Stimulated activated naive CD8-positive, alpha-beta T cell treated with anti-CD3 and anti-CD28 coated beads, Interleukin-15, Interleukin-2, amounts not matched to agents 100 ng/mL and 50 ng/mL, for 24 hours (primary cell): Measurements from ENCODE around the gene BAZ1A.

ENCODE experiments used
- H3K27ac Mint-ChIP-seq: one replicate; pipeline ENCODE4 v1.8.0; 2021; ENCODE audit warnings: mild to moderate bottlenecking, mixed read lengths
- H3K27me3 Mint-ChIP-seq: one replicate; pipeline ENCODE4 v1.8.0; 2021; ENCODE audit warnings: mixed read lengths
- H3K36me3 Mint-ChIP-seq: one replicate; pipeline ENCODE4 v1.8.0; 2021; ENCODE audit warnings: low read depth, mixed read lengths
- H3K4me1 Mint-ChIP-seq: one replicate; pipeline ENCODE4 v1.8.0; 2021; ENCODE audit warnings: low read depth, mixed read lengths
- H3K4me3 Mint-ChIP-seq: one replicate; pipeline ENCODE4 v1.8.0; 2021; ENCODE audit warnings: mild to moderate bottlenecking, mixed read lengths
- H3K9me3 Mint-ChIP-seq: one replicate; pipeline ENCODE4 v1.8.0; 2021; ENCODE audit warnings: mixed read lengths

BAZ1A gene

GRCh38 chr14:34710744-34711143 is 164.4 kb downstream of the BAZ1A start:
- no peak overlapping the region for H3K27ac Mint-ChIP-seq
- H3K27me3 Mint-ChIP-seq, result no peaks in the 10 kb centered on the region
- H3K4me1 Mint-ChIP-seq, result peaks cover 24% of the 10 kb centered on the region
- H3K9me3 Mint-ChIP-seq, result no peaks in the 10 kb centered on the region
- peaks cover 6% of the 10 kb centered on the region for H3K36me3 Mint-ChIP-seq
- no peak overlapping the region for H3K4me3 Mint-ChIP-seq

GRCh38 chr14:34710006-34710405 is 165.2 kb downstream of the BAZ1A start:
- H3K4me3 Mint-ChIP-seq, result no peak overlapping the region
- no peaks in the 10 kb centered on the region for H3K27me3 Mint-ChIP-seq
- no peak overlapping the region for H3K27ac Mint-ChIP-seq
- H3K4me1 Mint-ChIP-seq, result peaks cover 19% of the 10 kb centered on the region
- H3K36me3 Mint-ChIP-seq, result peaks cover 6% of the 10 kb centered on the region
- H3K9me3 Mint-ChIP-seq, result no peaks in the 10 kb centered on the region

- H3K36me3 Mint-ChIP-seq, result no peaks in the 10 kb centered on the region
- H3K4me3 Mint-ChIP-seq, result no peak overlapping the region
- no peak overlapping the region for H3K27ac Mint-ChIP-seq
- H3K27me3 Mint-ChIP-seq, result no peaks in the 10 kb centered on the region
- no peaks in the 10 kb centered on the region for H3K9me3 Mint-ChIP-seq
- H3K4me1 Mint-ChIP-seq, result peaks cover 7% of the 10 kb centered on the region
These were observed 167.4 kb downstream of the BAZ1A start for GRCh38 chr14:34707722-34708121.
